Keratinocyte (primary cell): ENCODE results near the gene C3orf20. TPM values are rescaled to one million over a fixed set of nuclear protein-coding genes. Genes with fewer than 3 reads are reported as not detected.

Experiments
- DNase-seq: peaks from one replicate; pipeline ENCODE4 v3.0.0-alpha.2; 2011; ENCODE audit warnings: low read depth, missing footprints, low spot score
- FAIRE-seq: peaks from 2 replicates; lab custom pipeline; 2011; peaks lifted over from hg19 to GRCh38; lab: Jason Lieb, UNC
- H2AFZ ChIP-seq: 2 replicates; pipeline ENCODE4 v1.6.0; 2012; ENCODE audit warnings: low read length, control low read depth, inconsistent platforms; ENCODE audit not compliant: control insufficient read depth
- H3K27ac ChIP-seq: 2 replicates; pipeline ENCODE4 v1.5.1; 2011; ENCODE audit warnings: low read length; ENCODE audit not compliant: control insufficient read depth, insufficient read depth
- H3K27me3 ChIP-seq: 3 replicates; pipeline ENCODE4 v1.6.0; 2011; ENCODE audit warnings: low read length; ENCODE audit not compliant: control insufficient read depth, insufficient read depth; ENCODE audit errors: extremely low read depth
- H3K36me3 ChIP-seq, 2 experiments: 2 replicates in 1 of 2; 3 replicates in 1 of 2; pipeline ENCODE4 v1.5.1; 2011; ENCODE audit warnings: low read length in 2 of 2, mild to moderate bottlenecking in 1 of 2; ENCODE audit not compliant: control insufficient read depth in 2 of 2, insufficient read depth in 2 of 2; ENCODE audit errors: extremely low read depth in 1 of 2
- H3K4me1 ChIP-seq: 3 replicates; pipeline ENCODE4 v1.5.1; 2011; ENCODE audit warnings: low read length; ENCODE audit not compliant: control insufficient read depth, insufficient read depth; ENCODE audit errors: extremely low read depth
- H3K4me2 ChIP-seq: 3 replicates; pipeline ENCODE4 v1.6.0; 2011; ENCODE audit warnings: low read depth, low read length; ENCODE audit not compliant: control insufficient read depth, insufficient read depth; ENCODE audit errors: extremely low read depth
- H3K4me3 ChIP-seq, 3 experiments: fragments of 200-600 bp in 1 of 3; sonication (generic) in 1 of 3; 2 replicates in 2 of 3; 3 replicates in 1 of 3; pipeline ENCODE4 v1.5.1; 2011 to 2016; ENCODE audit warnings: low read length in 3 of 3, mild to moderate bottlenecking in 3 of 3, control low read depth in 2 of 3, inconsistent platforms in 1 of 3, low read depth in 1 of 3, mixed read lengths in 1 of 3, mixed run types in 1 of 3, moderate library complexity in 1 of 3; ENCODE audit not compliant: control insufficient read depth in 2 of 3, insufficient read depth in 2 of 3; ENCODE audit errors: extremely low read depth in 1 of 3
- H3K79me2 ChIP-seq: 2 replicates; pipeline ENCODE4 v1.6.0; 2012; ENCODE audit warnings: low read length; ENCODE audit not compliant: control insufficient read depth, insufficient read depth
- H3K9ac ChIP-seq: 3 replicates; pipeline ENCODE4 v1.6.0; 2011; ENCODE audit warnings: low read length; ENCODE audit not compliant: control insufficient read depth, insufficient read depth; ENCODE audit errors: extremely low read depth
- H3K9me1 ChIP-seq: 3 replicates; pipeline ENCODE4 v1.6.0; 2011; ENCODE audit warnings: low read length; ENCODE audit not compliant: control insufficient read depth, insufficient read depth; ENCODE audit errors: extremely low read depth
- H3K9me3 ChIP-seq: 2 replicates; pipeline ENCODE4 v1.5.1; 2012; ENCODE audit warnings: low read depth, low read length; ENCODE audit not compliant: control insufficient read depth
- H4K20me1 ChIP-seq: 3 replicates; pipeline ENCODE4 v1.6.0; 2011; ENCODE audit warnings: low read length; ENCODE audit not compliant: control insufficient read depth, insufficient read depth; ENCODE audit errors: extremely low read depth
- EZH2 ChIP-seq: IDR thresholded peaks from one replicate; pipeline ENCODE4 v1.6.1; 2012; ENCODE audit warnings: inconsistent platforms, mild to moderate bottlenecking, low read length, moderate library complexity
- dilution Hi-C: fragments of 300-500 bp; cut with MboI; formaldehyde crosslinking; loops from one replicate; pipeline ENCODE4 v1.7.0; 2020; ENCODE audit warnings: low sequenced_read_pairs; ENCODE audit not compliant: extremely low pct_ligation_motif_present
- polyA plus RNA-seq, 5 experiments: library from polyadenylated mRNA; depleted of rRNA in 3 of 5; stranded (reverse) in 3 of 5; stranded (forward) in 1 of 5; unstranded in 1 of 5; fragments of >200 nt; gene quantifications; 1 replicate in 1 of 5; 2 replicates in 3 of 5; 3 replicates in 1 of 5; pipeline versions ENCODE4 v1.2.1 to v1.2.3, GENCODE V29; 2011 to 2012; ENCODE audit warnings: missing spikeins in 2 of 5, low read depth in 1 of 5, low replicate concordance in 1 of 5
- TF ChIP-seq, protein P1 (sequence below), 3 experiments: IDR thresholded peaks in 1 of 3; conservative IDR thresholded peaks in 1 of 3; optimal IDR thresholded peaks in 1 of 3; 2 replicates in 2 of 3; 3 replicates in 1 of 3; pipeline versions ENCODE3 to v1.5.1; 2011; ENCODE audit warnings: low read length in 3 of 3, mild to moderate bottlenecking in 3 of 3, moderate library complexity in 2 of 3, control low read depth in 1 of 3, inconsistent platforms in 1 of 3; ENCODE audit not compliant: insufficient read depth in 2 of 3; ENCODE audit errors: extremely low read depth in 1 of 3

C3orf20 gene
- polyA plus RNA-seq, 1 donor (not counting 4 experiments of a cell fraction or from before 2014, with no cell fraction given), result not detected

DNA sequence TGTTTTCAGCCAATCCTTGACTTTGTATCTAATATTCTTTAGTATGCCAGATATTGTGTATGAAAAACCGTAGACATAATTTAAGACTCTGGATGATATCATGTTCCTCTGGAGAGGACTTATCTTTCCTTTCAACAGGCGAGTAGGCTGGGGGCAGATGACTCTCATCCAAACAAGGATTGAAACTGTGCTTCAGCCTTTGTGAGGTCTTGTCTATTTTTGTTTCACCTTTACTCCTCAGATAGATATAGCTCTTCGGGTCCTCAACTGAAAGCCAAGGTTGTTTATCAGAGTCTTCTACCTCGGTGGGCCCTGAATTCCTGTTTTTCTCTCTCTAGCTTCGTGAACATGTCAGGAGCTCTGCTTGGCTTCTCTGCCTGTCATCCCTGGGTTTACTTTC lies 66.0 kb downstream of the C3orf20 start:
- Histone ChIP-seq H3K9me1 (no peaks in the 10 kb centered on the region), H3K79me2 (no peaks in the 10 kb centered on the region), H3K36me3 (no peaks in the 10 kb centered on the region), H3K9ac (no peak overlapping the region), H3K27ac (no peak overlapping the region), H3K4me3 (no peak overlapping the region), H3K4me2 (no peak overlapping the region), H3K27me3 (no peaks in the 10 kb centered on the region), H3K9me3 (no peaks in the 10 kb centered on the region), H3K4me1 (no peaks in the 10 kb centered on the region), H2AFZ (no peak overlapping the region), H4K20me1 (no peaks in the 10 kb centered on the region)
- DNase-seq (no peak), FAIRE-seq (no peak)
- dilution Hi-C loops, result no loop called here
- TF ChIP-seq, protein P1, sequence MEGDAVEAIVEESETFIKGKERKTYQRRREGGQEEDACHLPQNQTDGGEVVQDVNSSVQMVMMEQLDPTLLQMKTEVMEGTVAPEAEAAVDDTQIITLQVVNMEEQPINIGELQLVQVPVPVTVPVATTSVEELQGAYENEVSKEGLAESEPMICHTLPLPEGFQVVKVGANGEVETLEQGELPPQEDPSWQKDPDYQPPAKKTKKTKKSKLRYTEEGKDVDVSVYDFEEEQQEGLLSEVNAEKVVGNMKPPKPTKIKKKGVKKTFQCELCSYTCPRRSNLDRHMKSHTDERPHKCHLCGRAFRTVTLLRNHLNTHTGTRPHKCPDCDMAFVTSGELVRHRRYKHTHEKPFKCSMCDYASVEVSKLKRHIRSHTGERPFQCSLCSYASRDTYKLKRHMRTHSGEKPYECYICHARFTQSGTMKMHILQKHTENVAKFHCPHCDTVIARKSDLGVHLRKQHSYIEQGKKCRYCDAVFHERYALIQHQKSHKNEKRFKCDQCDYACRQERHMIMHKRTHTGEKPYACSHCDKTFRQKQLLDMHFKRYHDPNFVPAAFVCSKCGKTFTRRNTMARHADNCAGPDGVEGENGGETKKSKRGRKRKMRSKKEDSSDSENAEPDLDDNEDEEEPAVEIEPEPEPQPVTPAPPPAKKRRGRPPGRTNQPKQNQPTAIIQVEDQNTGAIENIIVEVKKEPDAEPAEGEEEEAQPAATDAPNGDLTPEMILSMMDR (optimal IDR thresholded peaks at IDR 0.05 in 1 of 3, IDR thresholded peaks at IDR 0.05 in 1 of 3, conservative IDR thresholded peaks at IDR 0.05 in 1 of 3; ENCODE audit: extremely low read depth in 1 of 3, insufficient read depth in 2 of 3, low read length in 3 of 3), result no peak
- no peak for TF ChIP-seq EZH2

- Histone ChIP-seq H3K9me1 (no peaks in the 10 kb centered on the region), H3K27ac (no peak overlapping the region), H3K79me2 (no peaks in the 10 kb centered on the region), H3K4me3 (no peak overlapping the region), H2AFZ (no peak overlapping the region), H3K36me3 (no peaks in the 10 kb centered on the region), H3K9me3 (no peaks in the 10 kb centered on the region), H3K9ac (no peak overlapping the region), H3K4me1 (no peaks in the 10 kb centered on the region), H4K20me1 (no peaks in the 10 kb centered on the region), H3K4me2 (no peak overlapping the region), H3K27me3 (no peaks in the 10 kb centered on the region)
- DNase-seq, result no peak
- FAIRE-seq, result no peak
- dilution Hi-C loops, result no loop called here
- no peak for TF ChIP-seq EZH2
- TF ChIP-seq, protein P1 (optimal IDR thresholded peaks at IDR 0.05 in 1 of 3, IDR thresholded peaks at IDR 0.05 in 1 of 3, conservative IDR thresholded peaks at IDR 0.05 in 1 of 3; ENCODE audit: extremely low read depth in 1 of 3, insufficient read depth in 2 of 3, low read length in 3 of 3), result no peak
Measured at GRCh38 chr3:14741510-14741909, 66.6 kb downstream of the C3orf20 start.
